ENCODE measurements around the gene TNFRSF21.

TNFRSF21 gene

DNA sequence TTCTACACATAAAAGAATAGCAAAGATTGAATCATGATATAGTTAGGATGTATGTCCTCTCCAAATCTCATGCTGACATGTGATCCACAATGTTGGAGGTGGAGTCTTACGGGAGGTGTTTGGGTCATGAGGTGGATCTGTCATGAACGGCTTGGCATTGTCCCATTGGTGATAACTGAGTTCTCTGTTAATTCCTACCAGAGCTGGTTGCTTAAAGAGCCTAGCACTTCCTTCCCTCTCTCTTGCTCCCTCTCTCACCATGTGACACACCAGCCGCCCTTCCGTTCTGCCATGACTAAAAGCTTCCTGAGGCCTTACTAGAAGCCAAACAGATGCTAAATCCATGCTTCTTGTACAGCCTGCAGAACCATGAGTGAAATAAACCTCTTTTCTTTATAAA is 8.3 kb downstream of the TNFRSF21 start:
- TF ChIP-seq TCF12 (IDR thresholded peaks at IDR 0.05; ENCODE audit: low read depth) (no peak), YY1 (IDR thresholded peaks at IDR 0.05; ENCODE audit: low read depth) (no peak), RAD21 (IDR thresholded peaks at IDR 0.05; ENCODE audit: low read depth) (no peak), EGR1 (IDR thresholded peaks at IDR 0.05) (no peak), CREB1 (IDR thresholded peaks at IDR 0.05; ENCODE audit: low read depth) (no peak), TEAD4 (IDR thresholded peaks at IDR 0.05) (no peak), ZBTB7A (IDR thresholded peaks at IDR 0.05; ENCODE audit: low read depth) (no peak), NFIC (IDR thresholded peaks at IDR 0.05) (no peak), CEBPB (IDR thresholded peaks at IDR 0.05) (no peak), EP300 (IDR thresholded peaks at IDR 0.05; ENCODE audit: borderline replicate concordance) (no peak), TAF1 (IDR thresholded peaks at IDR 0.05; ENCODE audit: low read depth) (no peak), FOXM1 (IDR thresholded peaks at IDR 0.05; ENCODE audit: borderline replicate concordance, low read depth) (no peak)
- TF ChIP-seq, protein P1, sequence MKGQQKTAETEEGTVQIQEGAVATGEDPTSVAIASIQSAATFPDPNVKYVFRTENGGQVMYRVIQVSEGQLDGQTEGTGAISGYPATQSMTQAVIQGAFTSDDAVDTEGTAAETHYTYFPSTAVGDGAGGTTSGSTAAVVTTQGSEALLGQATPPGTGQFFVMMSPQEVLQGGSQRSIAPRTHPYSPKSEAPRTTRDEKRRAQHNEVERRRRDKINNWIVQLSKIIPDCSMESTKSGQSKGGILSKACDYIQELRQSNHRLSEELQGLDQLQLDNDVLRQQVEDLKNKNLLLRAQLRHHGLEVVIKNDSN (IDR thresholded peaks at IDR 0.05): no peak
- TF ChIP-seq, protein P2, sequence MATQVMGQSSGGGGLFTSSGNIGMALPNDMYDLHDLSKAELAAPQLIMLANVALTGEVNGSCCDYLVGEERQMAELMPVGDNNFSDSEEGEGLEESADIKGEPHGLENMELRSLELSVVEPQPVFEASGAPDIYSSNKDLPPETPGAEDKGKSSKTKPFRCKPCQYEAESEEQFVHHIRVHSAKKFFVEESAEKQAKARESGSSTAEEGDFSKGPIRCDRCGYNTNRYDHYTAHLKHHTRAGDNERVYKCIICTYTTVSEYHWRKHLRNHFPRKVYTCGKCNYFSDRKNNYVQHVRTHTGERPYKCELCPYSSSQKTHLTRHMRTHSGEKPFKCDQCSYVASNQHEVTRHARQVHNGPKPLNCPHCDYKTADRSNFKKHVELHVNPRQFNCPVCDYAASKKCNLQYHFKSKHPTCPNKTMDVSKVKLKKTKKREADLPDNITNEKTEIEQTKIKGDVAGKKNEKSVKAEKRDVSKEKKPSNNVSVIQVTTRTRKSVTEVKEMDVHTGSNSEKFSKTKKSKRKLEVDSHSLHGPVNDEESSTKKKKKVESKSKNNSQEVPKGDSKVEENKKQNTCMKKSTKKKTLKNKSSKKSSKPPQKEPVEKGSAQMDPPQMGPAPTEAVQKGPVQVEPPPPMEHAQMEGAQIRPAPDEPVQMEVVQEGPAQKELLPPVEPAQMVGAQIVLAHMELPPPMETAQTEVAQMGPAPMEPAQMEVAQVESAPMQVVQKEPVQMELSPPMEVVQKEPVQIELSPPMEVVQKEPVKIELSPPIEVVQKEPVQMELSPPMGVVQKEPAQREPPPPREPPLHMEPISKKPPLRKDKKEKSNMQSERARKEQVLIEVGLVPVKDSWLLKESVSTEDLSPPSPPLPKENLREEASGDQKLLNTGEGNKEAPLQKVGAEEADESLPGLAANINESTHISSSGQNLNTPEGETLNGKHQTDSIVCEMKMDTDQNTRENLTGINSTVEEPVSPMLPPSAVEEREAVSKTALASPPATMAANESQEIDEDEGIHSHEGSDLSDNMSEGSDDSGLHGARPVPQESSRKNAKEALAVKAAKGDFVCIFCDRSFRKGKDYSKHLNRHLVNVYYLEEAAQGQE (IDR thresholded peaks at IDR 0.05; ENCODE audit: low read depth): no peak
- TF ChIP-seq, protein P3, sequence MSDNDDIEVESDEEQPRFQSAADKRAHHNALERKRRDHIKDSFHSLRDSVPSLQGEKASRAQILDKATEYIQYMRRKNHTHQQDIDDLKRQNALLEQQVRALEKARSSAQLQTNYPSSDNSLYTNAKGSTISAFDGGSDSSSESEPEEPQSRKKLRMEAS (IDR thresholded peaks at IDR 0.05): no peak

DNA sequence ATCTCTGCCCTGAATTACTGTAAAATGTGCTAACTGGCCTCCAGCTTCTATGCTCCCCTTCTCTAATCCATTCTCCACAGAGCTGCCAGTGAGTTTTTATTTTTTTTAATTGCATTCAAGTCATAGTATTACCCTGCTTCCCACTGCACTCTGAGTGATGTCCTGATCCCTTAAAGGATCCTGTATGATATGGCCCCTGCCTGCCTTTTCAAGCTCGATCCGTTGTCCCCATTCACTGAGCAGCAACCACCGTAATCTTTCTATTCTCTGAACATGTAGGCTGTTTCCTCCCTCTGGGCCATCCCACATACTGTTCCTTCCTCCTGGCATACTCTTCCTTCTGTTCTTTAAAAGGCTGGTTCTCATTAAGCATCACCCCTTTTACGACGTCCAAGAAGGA is 9.3 kb downstream of the TNFRSF21 start:
- TF ChIP-seq TAF1 (IDR thresholded peaks at IDR 0.05; ENCODE audit: low read depth) (no peak), ZBTB7A (IDR thresholded peaks at IDR 0.05; ENCODE audit: low read depth) (no peak), TCF12 (IDR thresholded peaks at IDR 0.05; ENCODE audit: low read depth) (no peak), CREB1 (IDR thresholded peaks at IDR 0.05; ENCODE audit: low read depth) (no peak), CEBPB (IDR thresholded peaks at IDR 0.05) (no peak), FOXM1 (IDR thresholded peaks at IDR 0.05; ENCODE audit: borderline replicate concordance, low read depth) (no peak), TEAD4 (IDR thresholded peaks at IDR 0.05) (no peak), EP300 (IDR thresholded peaks at IDR 0.05; ENCODE audit: borderline replicate concordance) (no peak)
- TF ChIP-seq, protein P3 (IDR thresholded peaks at IDR 0.05): no peak
- TF ChIP-seq, protein P1 (IDR thresholded peaks at IDR 0.05): no peak
- TF ChIP-seq, protein P2 (IDR thresholded peaks at IDR 0.05; ENCODE audit: low read depth): no peak

DNA sequence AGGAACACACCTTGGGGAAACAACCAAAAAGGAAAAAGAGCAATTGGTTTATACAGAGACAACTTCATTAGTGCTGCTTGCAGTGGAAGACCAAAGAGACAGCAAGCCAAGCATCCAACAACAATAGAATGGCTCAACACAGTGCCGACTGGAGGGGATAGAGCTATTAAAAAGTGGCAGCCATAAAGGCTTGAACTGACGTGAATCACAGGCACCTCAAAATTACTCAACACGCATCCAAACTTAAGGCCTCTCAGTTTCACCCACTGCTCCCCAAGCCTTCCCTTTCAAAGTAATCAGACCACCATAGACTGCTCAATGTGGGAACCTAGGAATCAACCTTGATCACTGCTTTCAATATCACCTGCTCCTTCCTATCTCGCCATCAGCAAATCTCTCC is 9.7 kb downstream of the TNFRSF21 start:
- TF ChIP-seq EP300 (IDR thresholded peaks at IDR 0.05; ENCODE audit: borderline replicate concordance) (no peak), YY1 (IDR thresholded peaks at IDR 0.05; ENCODE audit: low read depth) (no peak), FOXM1 (IDR thresholded peaks at IDR 0.05; ENCODE audit: borderline replicate concordance, low read depth) (no peak), TCF12 (IDR thresholded peaks at IDR 0.05; ENCODE audit: low read depth) (no peak), CEBPB (IDR thresholded peaks at IDR 0.05) (no peak), ZBTB7A (IDR thresholded peaks at IDR 0.05; ENCODE audit: low read depth) (no peak), NFIC (IDR thresholded peaks at IDR 0.05) (no peak), RAD21 (IDR thresholded peaks at IDR 0.05; ENCODE audit: low read depth) (no peak), TAF1 (IDR thresholded peaks at IDR 0.05; ENCODE audit: low read depth) (no peak), TEAD4 (IDR thresholded peaks at IDR 0.05) (no peak), CREB1 (IDR thresholded peaks at IDR 0.05; ENCODE audit: low read depth) (no peak)
- TF ChIP-seq, protein P2 (IDR thresholded peaks at IDR 0.05; ENCODE audit: low read depth): no peak
- TF ChIP-seq, protein P3 (IDR thresholded peaks at IDR 0.05): no peak
- TF ChIP-seq, protein P1 (IDR thresholded peaks at IDR 0.05): no peak

DNA sequence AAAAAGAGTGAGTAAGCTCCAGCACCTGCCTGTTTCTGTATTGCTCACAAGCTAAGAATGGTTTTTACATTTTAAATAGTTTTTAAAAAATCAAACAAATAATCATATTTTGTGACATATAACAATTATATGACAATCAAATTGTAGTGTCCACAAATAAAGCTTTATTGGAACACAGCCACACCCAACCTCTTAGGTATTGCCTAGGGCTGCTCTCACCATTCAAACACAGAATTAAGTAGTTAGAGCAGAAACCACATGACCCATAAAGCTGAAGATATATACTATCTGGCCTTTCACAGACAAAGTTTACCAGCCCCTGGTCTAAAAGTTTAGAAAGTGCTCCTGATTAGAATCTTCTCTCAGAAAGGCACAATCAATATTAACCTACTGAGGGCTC is 11.2 kb downstream of the TNFRSF21 start:
- TF ChIP-seq TCF12 (IDR thresholded peaks at IDR 0.05; ENCODE audit: low read depth) (no peak), NFIC (IDR thresholded peaks at IDR 0.05) (no peak), FOXM1 (IDR thresholded peaks at IDR 0.05; ENCODE audit: borderline replicate concordance, low read depth) (no peak), ZBTB7A (IDR thresholded peaks at IDR 0.05; ENCODE audit: low read depth) (no peak), RAD21 (IDR thresholded peaks at IDR 0.05; ENCODE audit: low read depth) (no peak), CEBPB (IDR thresholded peaks at IDR 0.05) (no peak), TAF1 (IDR thresholded peaks at IDR 0.05; ENCODE audit: low read depth) (no peak)

Data from Ishikawa (cell line).